ENCODE measurements around the gene TSPAN18. TPM values are rescaled to one million over a fixed set of nuclear protein-coding genes. Genes with fewer than 3 reads are reported as not detected.

The TSPAN18 gene
- total and polyA plus RNA-seq, 2 of the 4 experiments (the other 2 are of a cell fraction) = 0.36 to 1.1 TPM

- Histone ChIP-seq H2AFZ (replicated peaks; ENCODE audit: low read length, poor library complexity) (no peak overlapping the region), H3K9me3 (ENCODE audit: control insufficient read depth, insufficient read depth, low read length) (no peaks in the 10 kb centered on the region), H3K56ac (ENCODE audit: extremely low read depth, insufficient read depth, low read length) (no peak overlapping the region), H2BK120ac (ENCODE audit: low read depth, low read length) (no peak overlapping the region), H3K4me2 (ENCODE audit: low read depth, low read length) (no peak overlapping the region), H3K27ac (ENCODE audit: insufficient read depth, low read length) (no peak overlapping the region), H2BK20ac (ENCODE audit: low read depth, low read length) (no peak overlapping the region), H3K4me3 (ENCODE audit: insufficient read depth, low read depth, low read length) (no peak overlapping the region), H4K5ac (ENCODE audit: low read depth, low read length) (no peak overlapping the region), H3K79me1 (ENCODE audit: low read depth in 1 of 2, low read length in 2 of 2) (no peaks in the 10 kb centered on the region), H2BK5ac (ENCODE audit: low read depth, low read length, poor library complexity, severe bottlenecking) (no peak overlapping the region), H3K27me3 (ENCODE audit: control insufficient read depth, insufficient read depth, low read length) (peaks cover 11% of the 10 kb centered on the region), H3K36me3 (ENCODE audit: control insufficient read depth, insufficient read depth, low read length) (no peaks in the 10 kb centered on the region), H4K8ac (ENCODE audit: low read depth in 2 of 2, low read length in 2 of 2) (no peak overlapping the region), H4K91ac (ENCODE audit: insufficient read depth, low read depth, low read length) (no peak overlapping the region), H2AK5ac (ENCODE audit: low read depth, low read length) (no peak overlapping the region), H3K18ac (ENCODE audit: low read depth, low read length) (no peak overlapping the region), H2AK9ac (replicated peaks; ENCODE audit: low read depth, low read length, poor library complexity) (no peak overlapping the region), H3K14ac (replicated peaks; ENCODE audit: low read depth, low read length) (no peak overlapping the region), H3K23ac (ENCODE audit: low read depth, low read length) (no peak overlapping the region), H3K9ac (ENCODE audit: low read depth, low read length) (no peak overlapping the region), H3K4me1 (ENCODE audit: control insufficient read depth, insufficient read depth, low read length) (peaks cover 8% of the 10 kb centered on the region), H2BK15ac (ENCODE audit: low read depth, low read length) (no peak overlapping the region; the same call in 2 of the 3 replicates), H4K20me1 (ENCODE audit: insufficient read depth, low read length) (no peaks in the 10 kb centered on the region; the same call in 1 of the 2 replicates), H3K4ac (ENCODE audit: low read depth, low read length) (no peak overlapping the region), H3K9me1 (ENCODE audit: insufficient read depth, low read length) (no peaks in the 10 kb centered on the region; the same call in 1 of the 2 replicates)
- in situ Hi-C loops (cut with MboI; ENCODE audit: low sequenced_read_pairs) = no loop called here
- ChIA-PET POLR2A (ENCODE audit: unreplicated experiment) (interaction anchor here (1.5 kb wide), 1 partner anchor 10 kb away, joined by 5 read pairs; no protein-coding TSS in a partner anchor), CTCF (no interaction called here)
- dilution Hi-C loops (cut with HindIII; ENCODE audit: low sequenced_read_pairs, unreplicated experiment) = no loop called here
- peak; percentile 50 for DNase-seq
- BruUV-seq (replicated peaks) = no TSS peak
- peak; percentile 54 for TF ChIP-seq RCOR1 (IDR thresholded peaks at IDR 0.05; ENCODE audit: insufficient replicate concordance, low read length)
- TF ChIP-seq FOS (IDR thresholded peaks at IDR 0.05; ENCODE audit: low read depth, low read length) = no peak
- intact Hi-C loops (cut with micrococcal nuclease) = no loop called here
- WGBS, 2 experiments (ENCODE audit: extremely low coverage in 2 of 2, insufficient read length in 1 of 2) = no CpG with 5 or more reads among the region's 2 CpGs
- ATAC-seq (ENCODE audit: low read depth) = 0 out of 2 replicates have a peak, but pooled peaks have one; percentile 22
Observed at GRCh38 chr11:44852159-44852747, 125.5 kb downstream of the TSPAN18 start.

Data from IMR-90 (cell line).